ENCODE data around the gene CYP51A1. TPM values are rescaled to one million over a fixed set of nuclear protein-coding genes. Genes with fewer than 3 reads are reported as not detected.
"Not testable (repeated sequence)": the region's sequence is repeated elsewhere in the genome, so short reads cannot be mapped to it uniquely, and the experiment has no call there.

CYP51A1 gene
- total and polyA plus RNA-seq, 8 donors, result 9.6 to 43.5 (median 30.4) TPM

DNA sequence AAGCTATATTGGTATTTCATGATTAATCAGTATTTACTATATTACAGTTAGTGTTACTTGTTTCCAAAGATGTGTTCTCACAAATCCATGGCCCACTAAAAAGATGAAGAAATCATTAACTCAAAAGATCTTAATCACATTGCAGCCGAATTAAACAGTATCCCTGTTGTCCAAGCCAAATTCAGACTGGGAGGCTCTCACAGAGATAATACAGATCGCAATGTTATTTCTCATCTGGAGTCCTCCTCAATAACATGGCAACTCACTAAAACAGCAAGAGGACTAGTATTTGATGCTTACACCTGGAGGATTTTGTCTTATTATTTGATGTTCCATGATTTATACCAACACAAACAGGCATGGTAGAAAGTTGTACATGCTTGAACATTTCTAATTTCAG lies 23.4 kb downstream of the CYP51A1 start:
- WGBS, 2 donors, result 60 to 65% methylated on average over 2 of the region's 2 CpGs
- Histone ChIP-seq H3K9me3 (no peaks in the 10 kb centered on the region), H3K4me3 (no peak overlapping the region), H3K27ac (no peak overlapping the region), H3K4me1 (no peaks in the 10 kb centered on the region), H3K36me3 (peaks cover 0 to 17% (median 3%) of the 10 kb centered on the region in 3 donors), H3K27me3 (no peaks in the 10 kb centered on the region)
- DNase-seq (no peak), ATAC-seq (no peak), FAIRE-seq (no peak)
- intact Hi-C loops (cut with DNase I), result no loop called here
- TF ChIP-seq, protein P1, sequence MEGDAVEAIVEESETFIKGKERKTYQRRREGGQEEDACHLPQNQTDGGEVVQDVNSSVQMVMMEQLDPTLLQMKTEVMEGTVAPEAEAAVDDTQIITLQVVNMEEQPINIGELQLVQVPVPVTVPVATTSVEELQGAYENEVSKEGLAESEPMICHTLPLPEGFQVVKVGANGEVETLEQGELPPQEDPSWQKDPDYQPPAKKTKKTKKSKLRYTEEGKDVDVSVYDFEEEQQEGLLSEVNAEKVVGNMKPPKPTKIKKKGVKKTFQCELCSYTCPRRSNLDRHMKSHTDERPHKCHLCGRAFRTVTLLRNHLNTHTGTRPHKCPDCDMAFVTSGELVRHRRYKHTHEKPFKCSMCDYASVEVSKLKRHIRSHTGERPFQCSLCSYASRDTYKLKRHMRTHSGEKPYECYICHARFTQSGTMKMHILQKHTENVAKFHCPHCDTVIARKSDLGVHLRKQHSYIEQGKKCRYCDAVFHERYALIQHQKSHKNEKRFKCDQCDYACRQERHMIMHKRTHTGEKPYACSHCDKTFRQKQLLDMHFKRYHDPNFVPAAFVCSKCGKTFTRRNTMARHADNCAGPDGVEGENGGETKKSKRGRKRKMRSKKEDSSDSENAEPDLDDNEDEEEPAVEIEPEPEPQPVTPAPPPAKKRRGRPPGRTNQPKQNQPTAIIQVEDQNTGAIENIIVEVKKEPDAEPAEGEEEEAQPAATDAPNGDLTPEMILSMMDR (IDR thresholded peaks at IDR 0.05), result no peak

DNA sequence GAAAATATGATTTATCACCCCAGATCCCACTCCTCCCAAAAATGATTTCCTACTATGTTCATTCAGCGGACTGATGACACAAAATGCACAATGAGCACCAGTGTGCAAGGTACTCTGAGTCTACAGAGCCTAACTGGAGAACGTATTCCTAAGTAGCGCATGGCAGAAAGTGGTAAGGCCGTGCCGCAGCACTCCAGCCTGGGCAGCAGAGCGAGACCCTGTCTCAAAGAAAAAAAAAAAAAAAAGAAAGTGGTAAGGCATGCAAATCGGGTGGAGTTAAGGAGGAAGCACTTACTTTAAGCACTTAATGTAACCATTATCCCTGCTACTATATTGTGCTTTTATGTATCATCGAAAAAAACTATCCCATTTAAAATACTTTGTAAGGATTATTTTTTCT lies 25.5 kb downstream of the CYP51A1 start:
- intact Hi-C loops (cut with DNase I), result no loop called here
- 95 to 96% methylated on average over 8 of the region's 8 CpGs for WGBS, 2 donors
- ATAC-seq, result no peak
- peaks cover 0 to 33% (median 3%) of the 10 kb centered on the region in 3 donors for H3K36me3 ChIP-seq
- H3K4me3 ChIP-seq, result no peak overlapping the region
- H3K27me3 ChIP-seq, result no peaks in the 10 kb centered on the region
- no peaks in the 10 kb centered on the region for H3K4me1 ChIP-seq
- no peak for DNase-seq
- no peak overlapping the region for H3K27ac ChIP-seq
- no peaks in the 10 kb centered on the region for H3K9me3 ChIP-seq
- no peak for FAIRE-seq
- TF ChIP-seq, protein P1 (IDR thresholded peaks at IDR 0.05), result no peak

DNA sequence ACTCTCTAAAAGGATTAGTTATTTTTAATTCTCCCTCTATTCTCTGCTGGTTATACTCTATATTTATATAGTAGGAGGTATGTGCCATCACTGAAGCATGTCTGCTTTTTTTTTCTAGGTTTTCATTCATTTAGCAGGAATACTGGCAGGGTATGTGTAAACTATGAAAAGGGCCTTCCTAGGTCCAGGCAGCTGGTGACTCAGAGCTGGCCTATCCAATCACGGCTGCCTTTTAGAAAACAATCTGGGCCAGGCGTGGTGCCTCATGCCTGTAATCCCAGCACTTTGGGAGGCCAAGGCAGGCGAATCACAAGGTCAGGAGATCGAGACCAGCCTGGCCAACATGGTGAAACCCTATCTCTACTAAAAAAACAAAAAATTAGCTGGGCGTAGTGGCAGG lies 31.4 kb downstream of the CYP51A1 start:
- H3K27me3 ChIP-seq; H3K4me1 ChIP-seq; ATAC-seq; H3K9me3 ChIP-seq; FAIRE-seq; H3K4me3 ChIP-seq; DNase-seq; intact Hi-C loops (cut with DNase I); H3K27ac ChIP-seq: not testable (repeated sequence)
- H3K36me3 ChIP-seq, result peaks cover 0 to 83% (median 22%) of the 10 kb centered on the region in 3 donors
- 96 to 99% methylated on average over 5 of the region's 5 CpGs for WGBS, 2 donors

- intact Hi-C loops (cut with DNase I), result no loop called here
- Histone ChIP-seq H3K4me3 (no peak overlapping the region), H3K4me1 (no peaks in the 10 kb centered on the region), H3K27me3 (no peaks in the 10 kb centered on the region), H3K27ac (no peak overlapping the region), H3K36me3 (peaks cover 0 to 83% (median 31%) of the 10 kb centered on the region in 3 donors), H3K9me3 (no peaks in the 10 kb centered on the region)
- ATAC-seq, result no peak
- WGBS, 2 donors, result 86 to 99% methylated on average over 1 of the region's 1 CpG
- TF ChIP-seq, protein P1 (IDR thresholded peaks at IDR 0.05), result no peak
- no peak for DNase-seq
- no peak for FAIRE-seq
Measured at GRCh38 chr7:92100534-92100933, 33.7 kb downstream of the CYP51A1 start.

DNA sequence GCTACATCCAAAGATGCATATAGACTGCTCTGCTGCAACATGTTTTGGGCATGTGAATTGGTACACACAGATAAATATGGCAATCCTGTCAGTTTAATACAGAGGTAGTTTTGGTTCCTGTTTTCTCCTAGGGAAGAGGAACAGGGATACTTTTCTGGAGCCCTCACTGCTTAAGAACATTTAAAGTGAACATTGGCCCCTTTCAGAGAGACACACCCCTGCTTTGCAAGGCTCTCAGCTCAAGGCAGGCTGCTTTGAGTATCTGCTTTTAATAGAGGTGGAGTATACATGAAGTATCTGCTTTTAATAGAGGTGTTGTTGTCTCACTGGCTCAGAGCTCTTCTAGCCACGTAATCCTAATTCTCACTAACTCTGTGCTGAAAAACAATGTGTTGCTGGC lies 38.9 kb downstream of the CYP51A1 start:
- TF ChIP-seq, protein P1 (IDR thresholded peaks at IDR 0.05), result no peak
- Histone ChIP-seq H3K27me3 (no peaks in the 10 kb centered on the region), H3K27ac (no peak overlapping the region), H3K4me3 (no peak overlapping the region), H3K4me1 (no peaks in the 10 kb centered on the region), H3K9me3 (no peaks in the 10 kb centered on the region), H3K36me3 (peaks cover 6 to 68% (median 23%) of the 10 kb centered on the region in 3 donors)
- no peak for DNase-seq
- ATAC-seq, result no peak
- no peak for FAIRE-seq
- WGBS, 2 donors, result 88 to 90% methylated on average over 1 of the region's 1 CpG
- intact Hi-C loops (cut with DNase I), result no loop called here

Data from pancreas (tissue), 10 donors.